ENCODE results near the gene E2F2.
A peak's percentile ranks its signal among the peaks of the same experiment; 100 is the strongest.

The E2F2 gene

GRCh38 chr1:23563003-23563402 lies 32.0 kb upstream of the E2F2 start:
- Histone ChIP-seq H3K27me3 (ENCODE audit: control insufficient read depth in 5 of 5, insufficient read depth in 4 of 5, low read length in 5 of 5) (peaks cover 0 to 10% (median 0%) of the 10 kb centered on the region in 5 donors), H3K4me3 (ENCODE audit: low read depth in 1 of 5, low read length in 5 of 5) (no peak overlapping the region), H3K9me3 (ENCODE audit: control insufficient read depth in 5 of 5, low read length in 5 of 5) (no peaks in the 10 kb centered on the region), H3K4me1 (ENCODE audit: control insufficient read depth in 5 of 5, insufficient read depth in 5 of 5, low read length in 5 of 5) (peaks cover 13 to 59% (median 45%) of the 10 kb centered on the region in 5 donors), H3K36me3 (ENCODE audit: control insufficient read depth in 5 of 5, insufficient read depth in 5 of 5, low read length in 5 of 5) (no peaks in the 10 kb centered on the region), H3K27ac (ENCODE audit: low read depth, low read length) (peak overlapping the region; percentile 96), H3K9ac (ENCODE audit: low read length in 5 of 5) (no peak overlapping the region)

DNA sequence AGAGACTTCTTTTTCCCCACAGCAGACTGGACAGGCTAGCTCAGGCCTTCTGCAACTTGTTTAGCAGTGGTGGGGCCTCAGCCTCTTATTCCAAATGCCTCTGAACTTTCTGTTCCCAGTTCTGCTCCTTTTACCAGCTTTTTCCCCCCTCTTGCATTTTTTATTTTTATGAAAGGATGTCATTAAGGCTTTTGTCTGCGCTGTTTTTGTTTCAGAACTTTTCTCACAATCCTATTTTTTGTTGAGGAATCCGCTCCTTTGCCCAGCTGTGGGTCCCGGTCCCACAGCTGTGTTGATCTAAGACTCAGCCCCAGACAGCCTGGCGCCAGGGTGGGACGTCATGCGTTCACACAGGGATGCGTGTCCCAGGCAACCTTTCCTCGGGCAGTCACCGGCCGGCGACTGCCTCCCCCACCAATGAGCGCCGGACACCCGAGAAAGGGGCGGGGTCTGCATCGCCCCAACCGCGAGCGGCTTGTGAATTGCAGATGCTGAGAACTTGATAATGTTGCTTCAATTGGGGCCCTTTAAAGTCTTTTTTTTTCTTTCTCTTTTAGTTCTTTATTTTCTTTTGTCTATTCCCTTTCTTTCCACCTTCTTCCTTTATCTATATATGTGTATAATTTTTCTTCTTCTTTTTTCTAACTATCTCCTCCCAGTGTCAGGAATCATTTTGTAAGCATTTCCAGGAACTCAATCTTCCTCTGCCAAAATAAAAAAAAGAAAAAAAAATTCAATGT lies 31.3 kb upstream of the E2F2 start:
- H3K9ac ChIP-seq (ENCODE audit: low read length in 5 of 5), result peak overlapping the region; percentile 10 to 68 (median 44)
- peaks cover 13 to 62% (median 45%) of the 10 kb centered on the region in 5 donors for H3K4me1 ChIP-seq (ENCODE audit: control insufficient read depth in 5 of 5, insufficient read depth in 5 of 5, low read length in 5 of 5)
- H3K9me3 ChIP-seq (ENCODE audit: control insufficient read depth in 5 of 5, low read length in 5 of 5), result no peaks in the 10 kb centered on the region
- peaks cover 0 to 10% (median 0%) of the 10 kb centered on the region in 5 donors for H3K27me3 ChIP-seq (ENCODE audit: control insufficient read depth in 5 of 5, insufficient read depth in 4 of 5, low read length in 5 of 5)
- H3K27ac ChIP-seq (ENCODE audit: low read depth, low read length), result peak overlapping the region; percentile 96
- H3K36me3 ChIP-seq (ENCODE audit: control insufficient read depth in 5 of 5, insufficient read depth in 5 of 5, low read length in 5 of 5), result peaks cover 0 to 3% (median 0%) of the 10 kb centered on the region in 5 donors
- peak overlapping the region in 4 of 5 donors; percentile 12 to 55 (median 33) for H3K4me3 ChIP-seq (ENCODE audit: low read depth in 1 of 5, low read length in 5 of 5)

DNA sequence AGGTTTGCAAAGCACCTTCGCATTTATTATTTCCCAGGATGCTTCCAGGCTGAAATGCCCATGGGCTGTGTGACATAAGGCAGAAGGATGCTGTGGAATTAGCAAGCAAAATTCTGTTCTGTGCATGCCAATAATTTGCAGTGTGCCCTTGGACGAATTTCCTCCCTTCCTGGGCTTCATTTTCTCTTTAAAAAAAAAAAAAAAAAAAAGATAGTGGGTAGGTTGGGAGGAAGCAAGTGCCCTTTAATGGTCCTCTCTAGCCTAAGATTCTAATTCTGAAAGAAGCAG lies 30.7 kb upstream of the E2F2 start:
- Histone ChIP-seq H3K4me1 (ENCODE audit: control insufficient read depth in 5 of 5, insufficient read depth in 5 of 5, low read length in 5 of 5) (peaks cover 15 to 65% (median 50%) of the 10 kb centered on the region in 5 donors), H3K27me3 (ENCODE audit: control insufficient read depth in 5 of 5, insufficient read depth in 4 of 5, low read length in 5 of 5) (peaks cover 0 to 10% (median 0%) of the 10 kb centered on the region in 5 donors), H3K9ac (ENCODE audit: low read length in 5 of 5) (peak overlapping the region; percentile 10 to 68 (median 44)), H3K9me3 (ENCODE audit: control insufficient read depth in 5 of 5, low read length in 5 of 5) (no peaks in the 10 kb centered on the region), H3K36me3 (ENCODE audit: control insufficient read depth in 5 of 5, insufficient read depth in 5 of 5, low read length in 5 of 5) (peaks cover 0 to 5% (median 0%) of the 10 kb centered on the region in 5 donors), H3K27ac (ENCODE audit: low read depth, low read length) (peak overlapping the region; percentile 96), H3K4me3 (ENCODE audit: low read depth in 1 of 5, low read length in 5 of 5) (peak overlapping the region in 3 of 5 donors; percentile 12 to 55 (median 31))

- Histone ChIP-seq H3K4me1 (ENCODE audit: control insufficient read depth in 5 of 5, insufficient read depth in 5 of 5, low read length in 5 of 5) (peaks cover 18 to 70% (median 54%) of the 10 kb centered on the region in 5 donors), H3K27ac (ENCODE audit: low read depth, low read length) (peak overlapping the region; percentile 96), H3K27me3 (ENCODE audit: control insufficient read depth in 5 of 5, insufficient read depth in 4 of 5, low read length in 5 of 5) (peaks cover 0 to 10% (median 0%) of the 10 kb centered on the region in 5 donors), H3K36me3 (ENCODE audit: control insufficient read depth in 5 of 5, insufficient read depth in 5 of 5, low read length in 5 of 5) (peaks cover 0 to 5% (median 0%) of the 10 kb centered on the region in 5 donors), H3K9ac (ENCODE audit: low read length in 5 of 5) (peak overlapping the region; percentile 10 to 48 (median 44)), H3K9me3 (ENCODE audit: control insufficient read depth in 5 of 5, low read length in 5 of 5) (no peaks in the 10 kb centered on the region), H3K4me3 (ENCODE audit: low read depth in 1 of 5, low read length in 5 of 5) (peak overlapping the region in 4 of 5 donors; percentile 9 to 99 (median 90))
These were observed 30.2 kb upstream of the E2F2 start for GRCh38 chr1:23561076-23561812.

- peak overlapping the region; percentile 48 to 79 (median 76) for H3K9ac ChIP-seq (ENCODE audit: low read length in 5 of 5)
- H3K36me3 ChIP-seq (ENCODE audit: control insufficient read depth in 5 of 5, insufficient read depth in 5 of 5, low read length in 5 of 5), result peaks cover 0 to 5% (median 0%) of the 10 kb centered on the region in 5 donors
- peak overlapping the region; percentile 69 to 99 (median 87) for H3K4me3 ChIP-seq (ENCODE audit: low read depth in 1 of 5, low read length in 5 of 5)
- H3K4me1 ChIP-seq (ENCODE audit: control insufficient read depth in 5 of 5, insufficient read depth in 5 of 5, low read length in 5 of 5), result peaks cover 27 to 81% (median 65%) of the 10 kb centered on the region in 5 donors
- H3K27me3 ChIP-seq (ENCODE audit: control insufficient read depth in 5 of 5, insufficient read depth in 4 of 5, low read length in 5 of 5), result peaks cover 0 to 7% (median 0%) of the 10 kb centered on the region in 5 donors
- H3K9me3 ChIP-seq (ENCODE audit: control insufficient read depth in 5 of 5, low read length in 5 of 5), result no peaks in the 10 kb centered on the region
- H3K27ac ChIP-seq (ENCODE audit: low read depth, low read length), result peak overlapping the region; percentile 96
These were observed 29.1 kb upstream of the E2F2 start for GRCh38 chr1:23559985-23560741.

GRCh38 chr1:23559136-23559984 lies 28.3 kb upstream of the E2F2 start, which contains the start of gene ID3:
Gene ID3, minus strand, starts transcription at chr1:23559501. Its CDS starts 75 bp downstream, at chr1:23559426.
- H3K9me3 ChIP-seq (ENCODE audit: control insufficient read depth in 5 of 5, low read length in 5 of 5), result no peaks in the 10 kb centered on the region
- H3K36me3 ChIP-seq (ENCODE audit: control insufficient read depth in 5 of 5, insufficient read depth in 5 of 5, low read length in 5 of 5), result peaks cover 0 to 5% (median 0%) of the 10 kb centered on the region in 5 donors
- H3K4me1 ChIP-seq (ENCODE audit: control insufficient read depth in 5 of 5, insufficient read depth in 5 of 5, low read length in 5 of 5), result peaks cover 28 to 83% (median 69%) of the 10 kb centered on the region in 5 donors
- peak within 1 kb of the TSS; percentile 96 for H3K27ac ChIP-seq (ENCODE audit: low read depth, low read length)
- peaks cover 0 to 7% (median 0%) of the 10 kb centered on the region in 5 donors for H3K27me3 ChIP-seq (ENCODE audit: control insufficient read depth in 5 of 5, insufficient read depth in 4 of 5, low read length in 5 of 5)
- H3K9ac ChIP-seq (ENCODE audit: low read length in 5 of 5), result peak within 1 kb of the TSS; percentile 48 to 80 (median 76)
- peak within 1 kb of the TSS; percentile 81 to 99 (median 87) for H3K4me3 ChIP-seq (ENCODE audit: low read depth in 1 of 5, low read length in 5 of 5)

DNA sequence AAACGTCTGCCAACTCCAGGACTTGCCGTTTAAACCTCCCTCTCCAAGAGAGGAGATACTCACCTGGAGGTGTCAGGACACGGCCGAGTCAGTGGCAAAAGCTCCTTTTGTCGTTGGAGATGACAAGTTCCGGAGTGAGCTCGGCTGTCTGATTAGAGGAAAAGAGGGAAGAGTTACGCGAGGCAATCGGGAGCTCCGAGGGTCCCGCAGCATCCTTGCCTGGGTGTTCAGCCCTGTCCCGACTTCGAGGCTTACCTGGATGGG lies 27.8 kb upstream of the E2F2 start:
- Histone ChIP-seq H3K36me3 (ENCODE audit: control insufficient read depth in 5 of 5, insufficient read depth in 5 of 5, low read length in 5 of 5) (peaks cover 0 to 5% (median 0%) of the 10 kb centered on the region in 5 donors), H3K27ac (ENCODE audit: low read depth, low read length) (peak overlapping the region; percentile 96), H3K27me3 (ENCODE audit: control insufficient read depth in 5 of 5, insufficient read depth in 4 of 5, low read length in 5 of 5) (peaks cover 0 to 7% (median 0%) of the 10 kb centered on the region in 5 donors), H3K9ac (ENCODE audit: low read length in 5 of 5) (peak overlapping the region; percentile 48 to 80 (median 76)), H3K4me3 (ENCODE audit: low read depth in 1 of 5, low read length in 5 of 5) (peak overlapping the region; percentile 81 to 99 (median 87)), H3K9me3 (ENCODE audit: control insufficient read depth in 5 of 5, low read length in 5 of 5) (no peaks in the 10 kb centered on the region), H3K4me1 (ENCODE audit: control insufficient read depth in 5 of 5, insufficient read depth in 5 of 5, low read length in 5 of 5) (peaks cover 31 to 84% (median 74%) of the 10 kb centered on the region in 5 donors)

DNA sequence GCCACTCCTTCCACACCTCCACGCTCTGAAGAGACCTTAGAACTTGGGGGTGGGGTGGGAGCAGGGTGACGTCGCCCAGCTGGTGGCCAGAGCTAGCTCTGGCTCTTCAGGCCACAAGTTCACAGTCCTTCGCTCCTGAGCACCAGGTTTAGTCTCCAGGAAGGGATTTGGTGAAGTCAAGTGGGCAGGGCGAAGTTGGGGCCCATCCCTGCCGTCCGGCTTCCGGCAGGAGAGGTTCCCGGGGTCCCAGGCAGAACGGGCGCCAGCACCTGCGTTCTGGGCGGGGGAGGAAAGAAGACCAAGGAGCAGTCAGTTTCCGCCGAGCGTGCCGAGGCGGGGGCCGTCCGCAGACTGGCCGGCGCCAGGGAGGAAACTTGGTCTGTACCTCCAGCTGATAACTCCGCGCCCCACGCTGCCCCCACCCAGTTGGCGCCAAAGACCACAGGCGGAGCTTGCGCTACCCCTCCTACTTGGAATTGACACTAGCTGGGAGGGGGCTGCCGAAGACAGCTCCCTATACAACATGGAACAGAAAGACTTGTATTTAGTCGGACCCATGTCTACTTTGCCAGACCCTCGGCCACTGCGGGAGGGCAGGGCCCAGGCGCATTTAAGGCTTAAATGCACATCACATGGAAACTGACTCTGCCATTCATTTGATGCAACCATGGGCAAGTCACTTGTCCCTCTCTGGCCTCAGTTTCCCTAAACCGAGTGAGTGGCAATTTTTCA lies 27.3 kb upstream of the E2F2 start:
- Histone ChIP-seq H3K9me3 (ENCODE audit: control insufficient read depth in 5 of 5, low read length in 5 of 5) (no peaks in the 10 kb centered on the region), H3K4me3 (ENCODE audit: low read depth in 1 of 5, low read length in 5 of 5) (peak overlapping the region; percentile 81 to 99 (median 87)), H3K27ac (ENCODE audit: low read depth, low read length) (peak overlapping the region; percentile 96), H3K4me1 (ENCODE audit: control insufficient read depth in 5 of 5, insufficient read depth in 5 of 5, low read length in 5 of 5) (peaks cover 31 to 87% (median 77%) of the 10 kb centered on the region in 5 donors), H3K9ac (ENCODE audit: low read length in 5 of 5) (peak overlapping the region; percentile 48 to 80 (median 76)), H3K36me3 (ENCODE audit: control insufficient read depth in 5 of 5, insufficient read depth in 5 of 5, low read length in 5 of 5) (peaks cover 0 to 5% (median 0%) of the 10 kb centered on the region in 5 donors), H3K27me3 (ENCODE audit: control insufficient read depth in 5 of 5, insufficient read depth in 4 of 5, low read length in 5 of 5) (peaks cover 0 to 7% (median 0%) of the 10 kb centered on the region in 5 donors)
